Keratinocyte (primary cell): ENCODE data around the gene IL4R. TPM values are rescaled to one million over a fixed set of nuclear protein-coding genes. Genes with fewer than 3 reads are reported as not detected.

Experiments used
- DNase-seq: peaks from one replicate; pipeline ENCODE4 v3.0.0-alpha.2; 2011; ENCODE audit warnings: low read depth, missing footprints, low spot score
- FAIRE-seq: peaks from 2 replicates; lab custom pipeline; 2011; peaks lifted over from hg19 to GRCh38; lab: Jason Lieb, UNC
- H2AFZ ChIP-seq: 2 replicates; pipeline ENCODE4 v1.6.0; 2012; ENCODE audit warnings: low read length, control low read depth, inconsistent platforms; ENCODE audit not compliant: control insufficient read depth
- H3K27ac ChIP-seq: 2 replicates; pipeline ENCODE4 v1.5.1; 2011; ENCODE audit warnings: low read length; ENCODE audit not compliant: control insufficient read depth, insufficient read depth
- H3K27me3 ChIP-seq: 3 replicates; pipeline ENCODE4 v1.6.0; 2011; ENCODE audit warnings: low read length; ENCODE audit not compliant: control insufficient read depth, insufficient read depth; ENCODE audit errors: extremely low read depth
- H3K36me3 ChIP-seq, 2 experiments: 2 replicates in 1 of 2; 3 replicates in 1 of 2; pipeline ENCODE4 v1.5.1; 2011; ENCODE audit warnings: low read length in 2 of 2, mild to moderate bottlenecking in 1 of 2; ENCODE audit not compliant: control insufficient read depth in 2 of 2, insufficient read depth in 2 of 2; ENCODE audit errors: extremely low read depth in 1 of 2
- H3K4me1 ChIP-seq: 3 replicates; pipeline ENCODE4 v1.5.1; 2011; ENCODE audit warnings: low read length; ENCODE audit not compliant: control insufficient read depth, insufficient read depth; ENCODE audit errors: extremely low read depth
- H3K4me2 ChIP-seq: 3 replicates; pipeline ENCODE4 v1.6.0; 2011; ENCODE audit warnings: low read depth, low read length; ENCODE audit not compliant: control insufficient read depth, insufficient read depth; ENCODE audit errors: extremely low read depth
- H3K4me3 ChIP-seq, 3 experiments: fragments of 200-600 bp in 1 of 3; sonication (generic) in 1 of 3; 2 replicates in 2 of 3; 3 replicates in 1 of 3; pipeline ENCODE4 v1.5.1; 2011 to 2016; ENCODE audit warnings: low read length in 3 of 3, mild to moderate bottlenecking in 3 of 3, control low read depth in 2 of 3, inconsistent platforms in 1 of 3, low read depth in 1 of 3, mixed read lengths in 1 of 3, mixed run types in 1 of 3, moderate library complexity in 1 of 3; ENCODE audit not compliant: control insufficient read depth in 2 of 3, insufficient read depth in 2 of 3; ENCODE audit errors: extremely low read depth in 1 of 3
- H3K79me2 ChIP-seq: 2 replicates; pipeline ENCODE4 v1.6.0; 2012; ENCODE audit warnings: low read length; ENCODE audit not compliant: control insufficient read depth, insufficient read depth
- H3K9ac ChIP-seq: 3 replicates; pipeline ENCODE4 v1.6.0; 2011; ENCODE audit warnings: low read length; ENCODE audit not compliant: control insufficient read depth, insufficient read depth; ENCODE audit errors: extremely low read depth
- H3K9me1 ChIP-seq: 3 replicates; pipeline ENCODE4 v1.6.0; 2011; ENCODE audit warnings: low read length; ENCODE audit not compliant: control insufficient read depth, insufficient read depth; ENCODE audit errors: extremely low read depth
- H3K9me3 ChIP-seq: 2 replicates; pipeline ENCODE4 v1.5.1; 2012; ENCODE audit warnings: low read depth, low read length; ENCODE audit not compliant: control insufficient read depth
- H4K20me1 ChIP-seq: 3 replicates; pipeline ENCODE4 v1.6.0; 2011; ENCODE audit warnings: low read length; ENCODE audit not compliant: control insufficient read depth, insufficient read depth; ENCODE audit errors: extremely low read depth
- EZH2 ChIP-seq: IDR thresholded peaks from one replicate; pipeline ENCODE4 v1.6.1; 2012; ENCODE audit warnings: inconsistent platforms, mild to moderate bottlenecking, low read length, moderate library complexity
- dilution Hi-C: fragments of 300-500 bp; cut with MboI; formaldehyde crosslinking; loops from one replicate; pipeline ENCODE4 v1.7.0; 2020; ENCODE audit warnings: low sequenced_read_pairs; ENCODE audit not compliant: extremely low pct_ligation_motif_present
- polyA plus RNA-seq, 5 experiments: library from polyadenylated mRNA; depleted of rRNA in 3 of 5; stranded (reverse) in 3 of 5; stranded (forward) in 1 of 5; unstranded in 1 of 5; fragments of >200 nt; gene quantifications; 1 replicate in 1 of 5; 2 replicates in 3 of 5; 3 replicates in 1 of 5; pipeline versions ENCODE4 v1.2.1 to v1.2.3, GENCODE V29; 2011 to 2012; ENCODE audit warnings: missing spikeins in 2 of 5, low read depth in 1 of 5, low replicate concordance in 1 of 5
- TF ChIP-seq, protein P1 (sequence below), 3 experiments: IDR thresholded peaks in 1 of 3; conservative IDR thresholded peaks in 1 of 3; optimal IDR thresholded peaks in 1 of 3; 2 replicates in 2 of 3; 3 replicates in 1 of 3; pipeline versions ENCODE3 to v1.5.1; 2011; ENCODE audit warnings: low read length in 3 of 3, mild to moderate bottlenecking in 3 of 3, moderate library complexity in 2 of 3, control low read depth in 1 of 3, inconsistent platforms in 1 of 3; ENCODE audit not compliant: insufficient read depth in 2 of 3; ENCODE audit errors: extremely low read depth in 1 of 3

IL4R gene
- polyA plus RNA-seq, 1 donor (not counting 4 experiments of a cell fraction or from before 2014, with no cell fraction given) = 60.5 TPM

DNA sequence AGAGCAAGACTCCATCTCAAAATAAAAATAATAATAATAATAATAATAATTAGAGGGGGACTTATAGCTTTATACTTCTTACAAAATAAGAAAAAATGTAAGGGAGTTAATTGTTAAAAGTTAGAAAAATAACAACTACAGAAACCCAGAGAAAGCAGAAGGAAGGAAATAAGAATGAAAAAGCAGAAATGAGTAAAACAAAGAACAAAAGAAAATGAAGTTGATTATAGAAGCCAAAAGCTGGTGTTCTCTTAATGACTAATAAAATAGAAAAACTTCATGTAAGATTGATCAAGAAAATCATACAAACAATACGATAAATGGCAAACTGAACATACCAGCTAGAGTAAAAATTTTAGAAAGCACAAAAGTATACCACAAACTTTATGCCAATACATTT lies 38.4 kb upstream of the IL4R start:
- no peak overlapping the region for H3K27ac ChIP-seq
- no peak overlapping the region for H3K4me2 ChIP-seq
- no peaks in the 10 kb centered on the region for H3K9me3 ChIP-seq
- H3K4me1 ChIP-seq = no peaks in the 10 kb centered on the region
- H3K4me3 ChIP-seq = no peak overlapping the region
- H3K36me3 ChIP-seq = no peaks in the 10 kb centered on the region
- H3K9ac ChIP-seq = no peak overlapping the region
- no peaks in the 10 kb centered on the region for H3K27me3 ChIP-seq
- H2AFZ ChIP-seq = no peak overlapping the region
- no peaks in the 10 kb centered on the region for H3K79me2 ChIP-seq
- H4K20me1 ChIP-seq = no peaks in the 10 kb centered on the region
- FAIRE-seq = no peak
- dilution Hi-C loops = no loop called here
- no peak for DNase-seq
- TF ChIP-seq, protein P1, sequence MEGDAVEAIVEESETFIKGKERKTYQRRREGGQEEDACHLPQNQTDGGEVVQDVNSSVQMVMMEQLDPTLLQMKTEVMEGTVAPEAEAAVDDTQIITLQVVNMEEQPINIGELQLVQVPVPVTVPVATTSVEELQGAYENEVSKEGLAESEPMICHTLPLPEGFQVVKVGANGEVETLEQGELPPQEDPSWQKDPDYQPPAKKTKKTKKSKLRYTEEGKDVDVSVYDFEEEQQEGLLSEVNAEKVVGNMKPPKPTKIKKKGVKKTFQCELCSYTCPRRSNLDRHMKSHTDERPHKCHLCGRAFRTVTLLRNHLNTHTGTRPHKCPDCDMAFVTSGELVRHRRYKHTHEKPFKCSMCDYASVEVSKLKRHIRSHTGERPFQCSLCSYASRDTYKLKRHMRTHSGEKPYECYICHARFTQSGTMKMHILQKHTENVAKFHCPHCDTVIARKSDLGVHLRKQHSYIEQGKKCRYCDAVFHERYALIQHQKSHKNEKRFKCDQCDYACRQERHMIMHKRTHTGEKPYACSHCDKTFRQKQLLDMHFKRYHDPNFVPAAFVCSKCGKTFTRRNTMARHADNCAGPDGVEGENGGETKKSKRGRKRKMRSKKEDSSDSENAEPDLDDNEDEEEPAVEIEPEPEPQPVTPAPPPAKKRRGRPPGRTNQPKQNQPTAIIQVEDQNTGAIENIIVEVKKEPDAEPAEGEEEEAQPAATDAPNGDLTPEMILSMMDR (optimal IDR thresholded peaks at IDR 0.05 in 1 of 3, IDR thresholded peaks at IDR 0.05 in 1 of 3, conservative IDR thresholded peaks at IDR 0.05 in 1 of 3; ENCODE audit: extremely low read depth in 1 of 3, insufficient read depth in 2 of 3, low read length in 3 of 3) = no peak
- TF ChIP-seq EZH2 = no peak
- H3K9me1 ChIP-seq = no peaks in the 10 kb centered on the region

DNA sequence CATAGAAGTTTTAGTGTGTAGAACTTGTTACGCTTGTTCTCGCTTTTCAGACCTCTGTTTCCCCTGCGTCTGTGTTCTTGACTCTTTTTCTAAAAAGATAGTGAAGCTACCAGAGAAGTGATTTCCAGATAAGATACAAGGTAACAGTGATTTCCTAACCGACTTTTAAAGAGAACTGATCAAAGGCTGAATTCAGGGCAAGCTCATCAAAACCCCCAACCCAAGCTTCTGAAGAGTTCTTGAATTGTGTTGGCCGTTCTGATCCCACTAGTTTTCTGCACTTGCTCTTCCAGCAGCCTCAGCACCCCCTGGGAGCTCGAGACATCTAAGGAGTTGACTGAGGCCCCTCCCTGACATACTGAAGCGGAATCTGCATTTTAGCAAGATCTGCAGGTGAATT lies 32.5 kb upstream of the IL4R start:
- no peak overlapping the region for H3K9ac ChIP-seq
- H3K4me3 ChIP-seq = no peak overlapping the region
- H3K27me3 ChIP-seq = no peaks in the 10 kb centered on the region
- peaks cover 6% of the 10 kb centered on the region for H3K4me1 ChIP-seq
- TF ChIP-seq, protein P1 (optimal IDR thresholded peaks at IDR 0.05 in 1 of 3, IDR thresholded peaks at IDR 0.05 in 1 of 3, conservative IDR thresholded peaks at IDR 0.05 in 1 of 3; ENCODE audit: extremely low read depth in 1 of 3, insufficient read depth in 2 of 3, low read length in 3 of 3) = no peak
- no peak for TF ChIP-seq EZH2
- no peak for FAIRE-seq
- no peaks in the 10 kb centered on the region for H3K9me1 ChIP-seq
- no peaks in the 10 kb centered on the region for H3K79me2 ChIP-seq
- DNase-seq = no peak
- dilution Hi-C loops = no loop called here
- H4K20me1 ChIP-seq = no peaks in the 10 kb centered on the region
- H3K4me2 ChIP-seq = no peak overlapping the region
- no peaks in the 10 kb centered on the region for H3K36me3 ChIP-seq
- no peak overlapping the region for H3K27ac ChIP-seq
- H3K9me3 ChIP-seq = peaks cover 2% of the 10 kb centered on the region
- H2AFZ ChIP-seq = no peak overlapping the region
